WTC11 (cell line): ENCODE measurements around the gene ALS2. TPM values are rescaled to one million over a fixed set of nuclear protein-coding genes. Genes with fewer than 3 reads are reported as not detected.

Experiments
- ATAC-seq: fragments of 200-7000 bp; cut with Tn5 transposase; 2 replicates; pipeline ENCODE4 v1.10.0; 2021; ENCODE audit warnings: mild to moderate bottlenecking, moderate library complexity
- CTCF ChIA-PET: fragments of 300-600 bp; sonication (Branson Sonifier 250); formaldehyde crosslinking; loops from one replicate; lab custom pipeline; 2021; ENCODE audit warnings: antibody characterized with exemption; lab: Charles Lee
- POLR2A ChIA-PET: fragments of 350-600 bp; sonication (Branson Sonifier 250); formaldehyde crosslinking; loops from one replicate; lab custom pipeline; 2021; ENCODE audit warnings: antibody characterized with exemption; lab: Charles Lee
- DNase-seq: peaks from one replicate; pipeline ENCODE4 v3.0.0; 2021; ENCODE audit warnings: low spot score
- H3K27ac Mint-ChIP-seq: 2 replicates; pipeline ENCODE4 v1.8.0; 2021; ENCODE audit warnings: mixed read lengths
- H3K27me3 Mint-ChIP-seq: 2 replicates; pipeline ENCODE4 v1.8.0; 2021; ENCODE audit warnings: low read depth, mild to moderate bottlenecking, moderate library complexity, mixed read lengths
- H3K36me3 Mint-ChIP-seq: 2 replicates; pipeline ENCODE4 v1.8.0; 2021; ENCODE audit warnings: mixed read lengths
- H3K4me1 Mint-ChIP-seq: 2 replicates; pipeline ENCODE4 v1.8.0; 2022; ENCODE audit warnings: mixed read lengths
- H3K4me3 Mint-ChIP-seq: 2 replicates; pipeline ENCODE4 v1.8.0; 2021; ENCODE audit warnings: mild to moderate bottlenecking, moderate library complexity, mixed read lengths
- H3K9me3 Mint-ChIP-seq: 2 replicates; pipeline ENCODE4 v1.8.0; 2021; ENCODE audit warnings: mixed read lengths
- ATF1 ChIP-seq: sonication (generic); formaldehyde crosslinking; IDR thresholded peaks from 2 replicates; pipeline ENCODE4 v1.8.1; 2023; ENCODE audit warnings: mild to moderate bottlenecking, moderate library complexity, missing genetic modification reagents
- EMX1 ChIP-seq: fragments of 250-450 bp; sonication (Bioruptor Pico); IDR thresholded peaks from 2 replicates; pipeline ENCODE4 v1.8.0; 2021; ENCODE audit warnings: mild to moderate bottlenecking
- ESRRA ChIP-seq: sonication (generic); formaldehyde crosslinking; IDR thresholded peaks from 2 replicates; pipeline ENCODE4 v1.8.1; 2022; ENCODE audit warnings: mild to moderate bottlenecking, missing genetic modification reagents, borderline replicate concordance
- ETV6 ChIP-seq: sonication (generic); formaldehyde crosslinking; IDR thresholded peaks from 2 replicates; pipeline ENCODE4 v1.8.1; 2022; ENCODE audit warnings: mild to moderate bottlenecking, missing genetic modification reagents
- GRHL2 ChIP-seq: fragments of 250-450 bp; sonication (Bioruptor Pico); IDR thresholded peaks from 2 replicates; pipeline ENCODE4 v1.8.0; 2022; ENCODE audit warnings: mild to moderate bottlenecking, moderate library complexity; ENCODE audit not compliant: insufficient replicate concordance, severe bottlenecking
- IRF2 ChIP-seq: sonication (generic); formaldehyde crosslinking; IDR thresholded peaks from 2 replicates; pipeline ENCODE4 v1.8.0; 2022; ENCODE audit warnings: low read depth, missing genetic modification reagents, borderline replicate concordance
- JAZF1 ChIP-seq: fragments of 250-450 bp; sonication (Bioruptor Pico); IDR thresholded peaks from 2 replicates; pipeline ENCODE4 v1.9.0; 2021; ENCODE audit warnings: moderate library complexity, mild to moderate bottlenecking, inconsistent platforms
- NFE2L1 ChIP-seq: sonication (generic); formaldehyde crosslinking; IDR thresholded peaks from 2 replicates; pipeline ENCODE4 v1.8.1; 2023; ENCODE audit warnings: missing genetic modification reagents
- NR3C1 ChIP-seq: sonication (generic); formaldehyde crosslinking; conservative IDR thresholded peaks from 2 replicates; pipeline ENCODE4 v1.8.1; 2023; ENCODE audit warnings: low read depth, mild to moderate bottlenecking, missing genetic modification reagents
- OVOL2 ChIP-seq: fragments of 250-450 bp; sonication (Bioruptor Pico); IDR thresholded peaks from 2 replicates; pipeline ENCODE4 v1.9.0; 2021; ENCODE audit warnings: mild to moderate bottlenecking, borderline replicate concordance
- SP1 ChIP-seq: sonication (generic); formaldehyde crosslinking; conservative IDR thresholded peaks from 2 replicates; pipeline ENCODE4 v1.8.1; 2022; ENCODE audit warnings: missing genetic modification reagents
- ZBTB21 ChIP-seq: sonication (generic); formaldehyde crosslinking; IDR thresholded peaks from 2 replicates; pipeline ENCODE4 v1.8.1; 2023; ENCODE audit warnings: mild to moderate bottlenecking, missing genetic modification reagents, borderline replicate concordance
- ZNF121 ChIP-seq: sonication (generic); formaldehyde crosslinking; IDR thresholded peaks from 2 replicates; pipeline ENCODE4 v1.8.0; 2023; ENCODE audit warnings: missing genetic modification reagents
- ZNF138 ChIP-seq: sonication (generic); formaldehyde crosslinking; conservative IDR thresholded peaks from 2 replicates; pipeline ENCODE4 v1.8.1; 2022; ENCODE audit warnings: mild to moderate bottlenecking, moderate library complexity, missing genetic modification reagents
- ZNF281 ChIP-seq: sonication (generic); formaldehyde crosslinking; IDR thresholded peaks from 2 replicates; pipeline ENCODE4 v1.8.0; 2023; ENCODE audit warnings: mild to moderate bottlenecking, missing genetic modification reagents
- ZNF396 ChIP-seq: fragments of 250-450 bp; sonication (Bioruptor Pico); IDR thresholded peaks from 2 replicates; pipeline ENCODE4 v1.8.0; 2021; ENCODE audit warnings: mild to moderate bottlenecking, moderate library complexity, borderline replicate concordance
- ZNF423 ChIP-seq: fragments of 250-450 bp; sonication (Bioruptor Pico); IDR thresholded peaks from 2 replicates; pipeline ENCODE4 v2.1.2; 2022; ENCODE audit warnings: mild to moderate bottlenecking, moderate library complexity
- total RNA-seq: library from RNA; stranded (reverse); gene quantifications from 3 replicates; pipeline ENCODE4 v1.2.3, GENCODE V29; 2021
- TF ChIP-seq, protein P1 (sequence below): sonication (generic); formaldehyde crosslinking; IDR thresholded peaks from 2 replicates; pipeline ENCODE4 v1.8.0; 2022; ENCODE audit warnings: mild to moderate bottlenecking, missing genetic modification reagents
- TF ChIP-seq, protein P2 (sequence below): fragments of 250-450 bp; sonication (Bioruptor Pico); IDR thresholded peaks from 2 replicates; pipeline ENCODE4 v1.9.0; 2021; ENCODE audit warnings: moderate library complexity, mild to moderate bottlenecking, inconsistent platforms, borderline replicate concordance
- TF ChIP-seq, protein P3 (sequence below): sonication (generic); formaldehyde crosslinking; IDR thresholded peaks from 2 replicates; pipeline ENCODE4 v1.8.0; 2022; ENCODE audit warnings: missing genetic modification reagents
- TF ChIP-seq, protein P4 (sequence below): fragments of 200-600 bp; IDR thresholded peaks from 2 replicates; pipeline ENCODE4 v1.8.0; 2022; ENCODE audit warnings: antibody characterized with exemption

The ALS2 gene
- total RNA-seq, 1 experiment from 2014 or later: 30.5 TPM

- DNase-seq (no peak), ATAC-seq (no peak)
- Mint-ChIP-seq H3K36me3 (no peaks in the 10 kb centered on the region), H3K4me1 (peaks cover 31% of the 10 kb centered on the region), H3K9me3 (no peaks in the 10 kb centered on the region), H3K4me3 (peak overlapping the region; percentile 91), H3K27me3 (no peaks in the 10 kb centered on the region), H3K27ac (peak overlapping the region; percentile 98)
- CTCF ChIA-PET: interaction anchor here (0.5 to 1.5 kb wide), 2 partner anchors 83 to 431 kb away, joined by 3 read pairs; partner anchors contain the start of gene MPP4
- POLR2A ChIA-PET: interaction anchor here (0.6 to 1.4 kb wide), 3 partner anchors 227 to 1645 kb away, joined by 3 to 5 read pairs (median 4); no protein-coding TSS in a partner anchor
- TF ChIP-seq NFE2L1 (CRISPR knock-in tag) (no peak), ZBTB21 (CRISPR knock-in tag) (no peak), ATF1 (no peak), NR3C1 (CRISPR knock-in tag) (no peak), ESRRA (CRISPR knock-in tag) (no peak), ETV6 (no peak), ZNF423 (no peak), ZNF281 (CRISPR knock-in tag) (no peak), ZNF396 (CRISPR knock-in tag) (no peak), IRF2 (CRISPR knock-in tag) (no peak), ZNF138 (no peak), ZNF121 (CRISPR knock-in tag) (no peak), JAZF1 (no peak)
- TF ChIP-seq, protein P1, sequence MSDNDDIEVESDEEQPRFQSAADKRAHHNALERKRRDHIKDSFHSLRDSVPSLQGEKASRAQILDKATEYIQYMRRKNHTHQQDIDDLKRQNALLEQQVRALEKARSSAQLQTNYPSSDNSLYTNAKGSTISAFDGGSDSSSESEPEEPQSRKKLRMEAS (CRISPR knock-in tag): no peak
- TF ChIP-seq, protein P2, sequence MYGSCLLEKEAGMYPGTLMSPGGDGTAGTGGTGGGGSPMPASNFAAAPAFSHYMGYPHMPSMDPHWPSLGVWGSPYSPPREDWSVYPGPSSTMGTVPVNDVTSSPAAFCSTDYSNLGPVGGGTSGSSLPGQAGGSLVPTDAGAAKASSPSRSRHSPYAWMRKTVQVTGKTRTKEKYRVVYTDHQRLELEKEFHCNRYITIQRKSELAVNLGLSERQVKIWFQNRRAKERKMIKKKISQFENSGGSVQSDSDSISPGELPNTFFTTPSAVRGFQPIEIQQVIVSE (CRISPR knock-in tag): no peak
Observed at GRCh38 chr2:201781557-201782051, 871 bp upstream of the ALS2 start.

DNA sequence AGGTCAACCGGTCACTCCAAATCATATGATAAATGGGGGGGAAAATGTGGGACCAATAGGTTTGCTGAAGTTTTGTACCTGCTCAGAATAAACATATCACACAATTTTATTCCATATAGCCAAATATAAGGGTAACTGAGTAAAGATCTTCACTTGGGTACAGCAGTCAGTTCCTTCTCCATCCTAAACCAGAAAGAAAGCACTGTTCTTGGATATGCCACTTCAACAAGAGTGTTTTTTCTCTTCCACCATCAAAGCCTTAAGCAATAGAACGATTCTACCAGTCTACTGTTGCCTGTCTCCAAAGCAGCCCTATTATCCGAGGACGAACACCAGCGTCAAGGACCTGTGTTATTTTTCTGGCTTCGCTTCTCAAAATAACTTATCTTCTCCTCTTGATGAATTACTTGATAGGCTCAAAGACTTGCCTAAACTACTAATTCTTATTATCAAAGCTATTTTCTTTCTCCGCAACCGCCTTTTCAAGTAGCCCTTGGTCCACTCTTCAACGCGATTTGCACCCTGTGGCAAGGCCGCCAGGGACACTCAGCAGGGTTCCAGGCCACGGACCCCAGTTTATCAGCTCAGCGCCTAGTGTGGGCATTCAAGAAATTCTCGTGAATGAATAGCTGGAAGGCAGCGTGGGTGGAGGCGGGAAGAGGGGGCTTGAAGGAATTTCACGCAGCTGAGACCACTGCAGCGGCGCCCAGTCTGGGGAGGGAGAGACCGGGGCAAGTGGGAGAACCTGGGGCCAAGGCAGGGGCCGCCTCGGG is 646 bp downstream of the ALS2 start:
- DNase-seq (no peak), ATAC-seq (no peak)
- H3K27ac Mint-ChIP-seq: peak overlapping the region; percentile 94
- no peaks in the 10 kb centered on the region for H3K27me3 Mint-ChIP-seq
- no peak for TF ChIP-seq OVOL2 (CRISPR knock-in tag)
- no peak for TF ChIP-seq ESRRA (CRISPR knock-in tag)
- peak; percentile 40; the same call in 1 of the 2 replicates for TF ChIP-seq ZNF423
- no peak for TF ChIP-seq IRF2 (CRISPR knock-in tag)
- peak overlapping the region; percentile 91 for H3K4me3 Mint-ChIP-seq
- POLR2A ChIA-PET: interaction anchor here (0.8 to 1.4 kb wide), 9 partner anchors 9 to 401 kb away, joined by 3 to 6 read pairs (median 3); no protein-coding TSS in a partner anchor
- H3K9me3 Mint-ChIP-seq: no peaks in the 10 kb centered on the region
- peaks cover 36% of the 10 kb centered on the region for H3K4me1 Mint-ChIP-seq
- no peaks in the 10 kb centered on the region for H3K36me3 Mint-ChIP-seq
- CTCF ChIA-PET: interaction anchor here (0.6 to 1.5 kb wide), 10 partner anchors 8 to 485 kb away, joined by 3 to 5 read pairs (median 3); partner anchors contain the start of genes MPP4 and NOP58

GRCh38 chr2:201777869-201778268 is 2.9 kb downstream of the ALS2 start:
- Mint-ChIP-seq H3K27ac (no peak overlapping the region), H3K4me1 (peaks cover 58% of the 10 kb centered on the region), H3K27me3 (no peaks in the 10 kb centered on the region), H3K36me3 (no peaks in the 10 kb centered on the region), H3K4me3 (no peak overlapping the region), H3K9me3 (no peaks in the 10 kb centered on the region)
- TF ChIP-seq, protein P3, sequence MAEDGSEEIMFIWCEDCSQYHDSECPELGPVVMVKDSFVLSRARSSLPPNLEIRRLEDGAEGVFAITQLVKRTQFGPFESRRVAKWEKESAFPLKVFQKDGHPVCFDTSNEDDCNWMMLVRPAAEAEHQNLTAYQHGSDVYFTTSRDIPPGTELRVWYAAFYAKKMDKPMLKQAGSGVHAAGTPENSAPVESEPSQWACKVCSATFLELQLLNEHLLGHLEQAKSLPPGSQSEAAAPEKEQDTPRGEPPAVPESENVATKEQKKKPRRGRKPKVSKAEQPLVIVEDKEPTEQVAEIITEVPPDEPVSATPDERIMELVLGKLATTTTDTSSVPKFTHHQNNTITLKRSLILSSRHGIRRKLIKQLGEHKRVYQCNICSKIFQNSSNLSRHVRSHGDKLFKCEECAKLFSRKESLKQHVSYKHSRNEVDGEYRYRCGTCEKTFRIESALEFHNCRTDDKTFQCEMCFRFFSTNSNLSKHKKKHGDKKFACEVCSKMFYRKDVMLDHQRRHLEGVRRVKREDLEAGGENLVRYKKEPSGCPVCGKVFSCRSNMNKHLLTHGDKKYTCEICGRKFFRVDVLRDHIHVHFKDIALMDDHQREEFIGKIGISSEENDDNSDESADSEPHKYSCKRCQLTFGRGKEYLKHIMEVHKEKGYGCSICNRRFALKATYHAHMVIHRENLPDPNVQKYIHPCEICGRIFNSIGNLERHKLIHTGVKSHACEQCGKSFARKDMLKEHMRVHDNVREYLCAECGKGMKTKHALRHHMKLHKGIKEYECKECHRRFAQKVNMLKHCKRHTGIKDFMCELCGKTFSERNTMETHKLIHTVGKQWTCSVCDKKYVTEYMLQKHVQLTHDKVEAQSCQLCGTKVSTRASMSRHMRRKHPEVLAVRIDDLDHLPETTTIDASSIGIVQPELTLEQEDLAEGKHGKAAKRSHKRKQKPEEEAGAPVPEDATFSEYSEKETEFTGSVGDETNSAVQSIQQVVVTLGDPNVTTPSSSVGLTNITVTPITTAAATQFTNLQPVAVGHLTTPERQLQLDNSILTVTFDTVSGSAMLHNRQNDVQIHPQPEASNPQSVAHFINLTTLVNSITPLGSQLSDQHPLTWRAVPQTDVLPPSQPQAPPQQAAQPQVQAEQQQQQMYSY (CRISPR knock-in tag): no peak
- TF ChIP-seq EMX1 (CRISPR knock-in tag) (no peak), GRHL2 (CRISPR knock-in tag) (no peak), SP1 (CRISPR knock-in tag) (no peak), NR3C1 (CRISPR knock-in tag) (no peak)
- TF ChIP-seq, protein P2 (CRISPR knock-in tag): no peak
- TF ChIP-seq, protein P4, sequence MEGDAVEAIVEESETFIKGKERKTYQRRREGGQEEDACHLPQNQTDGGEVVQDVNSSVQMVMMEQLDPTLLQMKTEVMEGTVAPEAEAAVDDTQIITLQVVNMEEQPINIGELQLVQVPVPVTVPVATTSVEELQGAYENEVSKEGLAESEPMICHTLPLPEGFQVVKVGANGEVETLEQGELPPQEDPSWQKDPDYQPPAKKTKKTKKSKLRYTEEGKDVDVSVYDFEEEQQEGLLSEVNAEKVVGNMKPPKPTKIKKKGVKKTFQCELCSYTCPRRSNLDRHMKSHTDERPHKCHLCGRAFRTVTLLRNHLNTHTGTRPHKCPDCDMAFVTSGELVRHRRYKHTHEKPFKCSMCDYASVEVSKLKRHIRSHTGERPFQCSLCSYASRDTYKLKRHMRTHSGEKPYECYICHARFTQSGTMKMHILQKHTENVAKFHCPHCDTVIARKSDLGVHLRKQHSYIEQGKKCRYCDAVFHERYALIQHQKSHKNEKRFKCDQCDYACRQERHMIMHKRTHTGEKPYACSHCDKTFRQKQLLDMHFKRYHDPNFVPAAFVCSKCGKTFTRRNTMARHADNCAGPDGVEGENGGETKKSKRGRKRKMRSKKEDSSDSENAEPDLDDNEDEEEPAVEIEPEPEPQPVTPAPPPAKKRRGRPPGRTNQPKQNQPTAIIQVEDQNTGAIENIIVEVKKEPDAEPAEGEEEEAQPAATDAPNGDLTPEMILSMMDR: no peak
- ChIA-PET CTCF (interaction anchor here (1.7 kb wide), 1 partner anchor 83 kb away, joined by 5 read pairs; no protein-coding TSS in a partner anchor), POLR2A (no interaction called here)
- DNase-seq: no peak
- no peak for ATAC-seq
